ENCODE results near the gene PMAIP1. TPM values are rescaled to one million over a fixed set of nuclear protein-coding genes. Genes with fewer than 3 reads are reported as not detected.

PMAIP1 gene
- total RNA-seq, 6 experiments from 2014 or later: 4.6 to 10.1 (median 5.9) TPM

- DNase-seq: no peak
- TF ChIP-seq CTCF (IDR thresholded peaks at IDR 0.05): no peak
- Mint-ChIP-seq H3K4me3 (no peak overlapping the region), H3K9me3 (no peaks in the 10 kb centered on the region), H3K4me1 (ENCODE audit: low read depth) (no peaks in the 10 kb centered on the region), H3K27me3 (ENCODE audit: insufficient read depth) (peaks cover 21% of the 10 kb centered on the region), H3K27ac (no peak overlapping the region), H3K36me3 (ENCODE audit: low read depth) (no peaks in the 10 kb centered on the region)
Measured at GRCh38 chr18:59926131-59926530, 26.3 kb downstream of the PMAIP1 start.

GRCh38 chr18:59927246-59927825 lies 27.5 kb downstream of the PMAIP1 start:
- no peak for DNase-seq
- Mint-ChIP-seq H3K4me1 (ENCODE audit: low read depth) (no peaks in the 10 kb centered on the region), H3K36me3 (ENCODE audit: low read depth) (no peaks in the 10 kb centered on the region), H3K27me3 (ENCODE audit: insufficient read depth) (peaks cover 24% of the 10 kb centered on the region), H3K4me3 (no peak overlapping the region), H3K27ac (no peak overlapping the region), H3K9me3 (no peaks in the 10 kb centered on the region)
- no peak for TF ChIP-seq CTCF (IDR thresholded peaks at IDR 0.05)

GRCh38 chr18:59928201-59928600 lies 28.4 kb downstream of the PMAIP1 start:
- H3K27me3 Mint-ChIP-seq (ENCODE audit: insufficient read depth): peaks cover 31% of the 10 kb centered on the region
- no peak for DNase-seq
- H3K36me3 Mint-ChIP-seq (ENCODE audit: low read depth): no peaks in the 10 kb centered on the region
- no peaks in the 10 kb centered on the region for H3K9me3 Mint-ChIP-seq
- no peaks in the 10 kb centered on the region for H3K4me1 Mint-ChIP-seq (ENCODE audit: low read depth)
- no peak overlapping the region for H3K27ac Mint-ChIP-seq
- H3K4me3 Mint-ChIP-seq: no peak overlapping the region
- TF ChIP-seq CTCF (IDR thresholded peaks at IDR 0.05): no peak

GRCh38 chr18:59929621-59930295 lies 30.0 kb downstream of the PMAIP1 start:
- DNase-seq: no peak
- no peaks in the 10 kb centered on the region for H3K4me1 Mint-ChIP-seq (ENCODE audit: low read depth)
- no peaks in the 10 kb centered on the region for H3K36me3 Mint-ChIP-seq (ENCODE audit: low read depth)
- no peak overlapping the region for H3K4me3 Mint-ChIP-seq
- no peak overlapping the region for H3K27ac Mint-ChIP-seq
- TF ChIP-seq CTCF (IDR thresholded peaks at IDR 0.05): no peak
- H3K27me3 Mint-ChIP-seq (ENCODE audit: insufficient read depth): peaks cover 35% of the 10 kb centered on the region
- no peaks in the 10 kb centered on the region for H3K9me3 Mint-ChIP-seq

- H3K36me3 Mint-ChIP-seq (ENCODE audit: low read depth): no peaks in the 10 kb centered on the region
- H3K4me3 Mint-ChIP-seq: no peak overlapping the region
- H3K9me3 Mint-ChIP-seq: no peaks in the 10 kb centered on the region
- H3K27ac Mint-ChIP-seq: no peak overlapping the region
- DNase-seq: no peak
- H3K4me1 Mint-ChIP-seq (ENCODE audit: low read depth): no peaks in the 10 kb centered on the region
- TF ChIP-seq CTCF (IDR thresholded peaks at IDR 0.05): no peak
- peaks cover 38% of the 10 kb centered on the region for H3K27me3 Mint-ChIP-seq (ENCODE audit: insufficient read depth)
Measured at GRCh38 chr18:59932401-59932800, 32.6 kb downstream of the PMAIP1 start.
